Measurements from ENCODE around the gene MCRS1.

Gene MCRS1

GRCh38 chr12:49580572-49581535, 12.9 kb upstream of the MCRS1 start:
- peak; percentile 58 for DNase-seq

GRCh38 chr12:49578471-49579112, 10.7 kb upstream of the MCRS1 start:
- no peak for DNase-seq

DNA sequence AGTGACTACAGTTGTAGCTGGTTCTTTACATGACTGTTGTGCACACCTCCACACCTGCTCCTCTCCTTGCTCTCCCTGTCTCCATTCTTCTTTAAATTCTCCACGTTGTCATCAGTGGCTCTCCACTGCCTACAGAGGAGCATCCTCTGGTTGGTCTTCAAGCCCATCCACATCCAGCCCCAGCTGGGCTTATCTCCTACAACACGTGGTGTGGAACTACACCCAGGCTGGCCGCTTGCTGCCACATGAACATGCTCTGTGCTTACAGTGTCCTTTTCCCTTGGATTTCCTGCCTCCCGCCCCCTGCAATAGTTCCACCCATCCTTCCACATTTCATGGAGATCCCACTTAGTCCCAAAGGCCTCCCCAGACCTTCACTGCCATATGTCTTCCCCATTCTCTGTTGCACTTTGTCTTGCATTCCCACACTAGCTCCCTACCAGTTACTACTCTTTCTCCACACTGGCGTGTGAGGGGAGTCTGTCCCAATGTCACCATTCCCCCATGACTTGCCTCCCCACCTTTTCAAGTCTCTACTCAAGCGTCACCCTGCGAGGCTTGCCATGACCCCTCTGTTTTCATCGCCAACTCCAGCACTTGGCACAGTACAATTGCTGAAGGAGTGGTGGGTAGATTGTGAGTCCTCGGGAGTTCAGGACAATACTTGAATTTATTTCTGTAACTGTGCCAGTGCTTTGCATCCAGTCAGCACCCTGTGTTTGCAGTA, 9.8 kb upstream of the MCRS1 start:
- no peak for DNase-seq

GRCh38 chr12:49568442-49569162, 660 bp upstream of the MCRS1 start:
- DNase-seq = peak; percentile 48

DNA sequence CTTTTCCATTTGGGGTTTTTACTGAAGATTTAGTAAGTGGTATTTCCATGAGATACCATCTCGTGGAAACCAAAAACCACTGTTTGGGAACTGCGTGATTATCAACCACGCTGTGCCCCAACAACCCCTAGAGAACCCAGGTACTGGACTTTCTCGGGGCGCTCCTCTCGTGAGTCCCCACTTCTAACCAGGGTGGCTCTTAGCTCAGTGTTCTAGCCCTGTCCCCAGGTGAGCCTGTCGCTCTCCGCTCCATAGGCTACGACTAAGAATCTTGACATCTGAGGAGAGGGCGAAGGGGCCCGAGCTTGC, 686 bp downstream of the MCRS1 start:
- DNase-seq = no peak

DNA sequence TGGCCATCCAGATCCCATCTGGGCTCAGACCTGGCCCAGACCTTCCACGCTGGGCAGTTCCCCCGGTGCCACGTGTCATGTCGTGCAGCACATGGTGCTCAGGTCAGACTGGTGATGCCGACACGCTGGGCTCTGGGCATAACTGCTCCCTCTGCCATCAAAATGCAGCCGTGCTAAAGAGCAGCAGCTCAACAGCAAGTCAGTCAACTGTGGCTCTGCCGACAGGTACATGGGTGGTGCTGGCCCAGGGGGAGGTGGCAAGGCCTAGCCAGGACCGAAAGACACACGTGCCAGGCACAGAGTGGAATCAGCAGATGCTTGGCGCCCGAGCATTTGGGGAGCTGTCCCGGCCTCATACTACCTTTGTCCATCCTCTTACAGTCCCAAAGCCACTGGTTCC, 1.6 kb downstream of the MCRS1 start:
- no peak for DNase-seq

GRCh38 chr12:49565406-49566265, 2.3 kb downstream of the MCRS1 start:
- no peak for DNase-seq

DNA sequence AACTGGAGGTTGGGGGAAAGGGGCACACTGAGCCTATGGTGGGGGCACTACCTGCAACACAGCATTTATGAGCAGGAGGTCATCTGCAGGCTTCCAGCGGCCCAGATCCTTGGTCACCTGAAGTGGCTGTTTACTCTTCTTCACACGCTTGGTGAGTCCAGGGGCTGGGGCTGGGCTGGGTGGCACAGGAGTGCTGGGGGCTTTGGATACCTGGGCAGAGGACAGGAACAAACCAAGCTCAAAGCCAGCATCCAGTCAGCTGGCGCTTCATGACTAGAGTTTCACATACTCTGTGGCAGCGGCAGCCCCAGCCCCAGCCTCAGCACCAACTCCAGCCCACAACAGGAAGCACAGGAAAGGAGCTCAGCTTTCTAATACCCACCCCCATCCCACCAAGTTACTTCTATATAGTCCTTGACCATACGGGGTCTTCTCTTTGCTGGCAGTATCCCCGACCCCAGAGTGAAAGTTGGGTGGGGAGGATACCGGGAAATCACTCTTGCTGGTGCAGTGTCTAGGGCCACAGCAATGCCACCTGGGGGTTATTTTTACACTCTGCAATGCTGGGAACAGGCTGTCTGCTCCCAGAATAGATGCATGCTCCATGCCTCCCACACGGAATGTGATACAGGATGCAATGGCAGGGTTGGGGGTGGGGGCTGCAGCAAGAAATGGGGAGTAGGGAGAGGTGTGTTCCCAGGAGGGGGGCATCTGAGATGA, 3.1 kb downstream of the MCRS1 start:
- no peak for DNase-seq

- DNase-seq = no peak
Measured at GRCh38 chr12:49563951-49564685, 3.8 kb downstream of the MCRS1 start.

- no peak for DNase-seq
Measured at GRCh38 chr12:49562831-49563230, 5.1 kb downstream of the MCRS1 start.

DNA sequence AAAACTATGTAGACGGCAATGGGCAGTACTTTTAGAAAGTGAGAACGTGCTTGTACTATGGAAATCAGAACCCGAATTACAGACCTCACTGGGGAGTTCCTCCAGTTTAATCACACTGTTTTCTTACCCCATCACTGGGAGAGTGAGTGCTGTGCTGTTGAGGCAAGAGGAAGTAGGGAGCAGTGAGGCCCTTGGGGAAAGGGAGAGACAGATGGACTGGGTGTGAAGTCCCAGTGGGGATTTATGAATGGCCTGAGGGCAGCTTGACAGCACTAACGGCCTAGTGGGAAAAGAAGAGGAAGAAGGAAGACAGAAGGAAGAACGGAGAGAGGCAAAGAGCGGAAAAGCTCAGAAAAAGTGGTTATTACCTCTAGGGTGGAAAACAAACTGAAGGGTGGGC, 5.7 kb downstream of the MCRS1 start:
- DNase-seq = no peak

DNA sequence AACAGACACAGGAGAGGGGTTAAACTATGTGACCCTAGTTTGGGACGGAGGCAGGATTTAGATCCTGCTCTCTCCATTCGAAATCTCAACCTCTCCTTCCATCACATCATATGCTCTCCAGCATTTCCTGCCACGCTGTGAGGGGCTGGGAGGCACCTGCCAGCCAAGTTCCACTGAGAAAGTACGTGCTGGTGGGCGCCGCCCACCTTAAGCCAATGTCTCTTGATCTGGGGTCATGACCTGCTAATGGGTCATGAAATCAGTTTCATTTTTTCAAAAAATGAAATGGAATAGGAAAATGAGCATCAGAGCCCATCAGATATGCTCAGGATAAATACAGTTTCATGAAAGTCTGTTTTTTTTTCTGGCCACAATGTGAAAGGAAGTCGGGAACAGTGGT, 7.2 kb downstream of the MCRS1 start:
- DNase-seq = no peak

GRCh38 chr12:49559011-49559675, 8.8 kb downstream of the MCRS1 start:
- DNase-seq = no peak

DNA sequence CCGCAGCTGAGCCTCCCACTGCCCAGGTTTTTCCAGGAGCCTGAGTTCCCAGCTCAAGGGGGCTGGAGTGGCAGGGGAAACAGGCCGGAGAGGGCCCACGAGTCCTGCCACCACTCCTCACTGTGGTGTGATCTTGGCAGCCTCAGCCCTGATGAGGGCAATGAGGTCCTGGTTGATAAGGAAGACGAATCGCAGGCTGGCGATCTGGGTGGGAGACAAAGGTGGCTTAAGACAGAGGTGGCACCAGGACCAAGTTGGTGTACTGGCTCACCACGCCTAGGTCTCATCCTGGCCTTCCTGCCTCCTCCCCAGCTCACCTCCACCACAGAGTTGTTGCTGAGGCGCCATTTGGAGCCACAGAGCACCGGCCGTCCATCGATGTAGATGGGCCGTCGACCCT, 9.4 kb downstream of the MCRS1 start:
- DNase-seq = no peak

DNA sequence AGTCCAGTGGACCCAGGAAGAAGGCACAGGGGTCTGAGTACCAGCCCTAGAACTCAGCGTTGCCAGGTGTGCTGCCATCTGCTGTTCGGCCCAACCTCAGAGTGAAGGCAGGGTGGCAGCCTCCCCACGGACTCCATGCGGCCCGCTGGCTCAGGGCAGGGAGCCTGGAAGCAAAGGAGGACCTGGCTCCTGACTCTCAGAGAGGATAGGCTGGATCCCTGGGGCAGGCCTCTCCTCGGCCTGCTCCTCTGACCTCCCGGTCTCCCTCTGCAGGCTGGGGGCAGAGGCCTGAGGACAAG, 10.1 kb downstream of the MCRS1 start:
- no peak for DNase-seq

DNA sequence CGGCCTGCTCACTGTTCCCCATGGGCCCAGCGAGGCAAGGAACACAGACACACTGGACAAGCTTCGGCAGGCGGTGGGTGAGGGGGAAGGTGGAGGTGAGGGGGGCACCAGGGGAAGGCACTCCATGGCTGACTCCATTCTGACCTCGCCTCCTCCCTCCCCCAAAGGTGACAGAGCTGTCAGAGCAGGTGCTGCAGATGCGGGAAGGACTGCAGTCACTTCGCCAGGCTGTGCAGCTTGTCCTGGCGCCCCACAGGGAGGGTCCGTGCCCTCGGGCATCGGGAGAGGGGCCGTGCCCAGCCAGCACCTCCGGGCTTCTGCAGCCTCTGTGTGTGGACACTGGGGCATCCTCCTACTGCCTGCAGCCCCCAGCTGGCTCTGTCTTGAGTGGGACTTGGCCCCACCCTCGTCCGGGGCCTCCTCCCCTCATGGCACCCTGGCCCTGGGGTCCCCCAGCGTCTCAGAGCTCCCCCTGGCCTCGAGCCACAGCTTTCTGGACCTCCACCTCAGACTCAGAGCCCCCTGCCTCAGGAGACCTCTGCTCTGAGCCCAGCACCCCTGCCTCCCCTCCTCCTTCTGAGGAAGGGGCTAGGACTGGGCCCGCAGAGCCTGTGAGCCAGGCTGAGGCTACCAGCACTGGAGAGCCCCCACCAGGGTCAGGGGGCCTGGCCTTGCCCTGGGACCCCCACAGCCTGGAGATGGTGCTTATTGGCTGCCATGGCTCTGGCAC, 10.6 kb downstream of the MCRS1 start:
- DNase-seq = no peak

DNA sequence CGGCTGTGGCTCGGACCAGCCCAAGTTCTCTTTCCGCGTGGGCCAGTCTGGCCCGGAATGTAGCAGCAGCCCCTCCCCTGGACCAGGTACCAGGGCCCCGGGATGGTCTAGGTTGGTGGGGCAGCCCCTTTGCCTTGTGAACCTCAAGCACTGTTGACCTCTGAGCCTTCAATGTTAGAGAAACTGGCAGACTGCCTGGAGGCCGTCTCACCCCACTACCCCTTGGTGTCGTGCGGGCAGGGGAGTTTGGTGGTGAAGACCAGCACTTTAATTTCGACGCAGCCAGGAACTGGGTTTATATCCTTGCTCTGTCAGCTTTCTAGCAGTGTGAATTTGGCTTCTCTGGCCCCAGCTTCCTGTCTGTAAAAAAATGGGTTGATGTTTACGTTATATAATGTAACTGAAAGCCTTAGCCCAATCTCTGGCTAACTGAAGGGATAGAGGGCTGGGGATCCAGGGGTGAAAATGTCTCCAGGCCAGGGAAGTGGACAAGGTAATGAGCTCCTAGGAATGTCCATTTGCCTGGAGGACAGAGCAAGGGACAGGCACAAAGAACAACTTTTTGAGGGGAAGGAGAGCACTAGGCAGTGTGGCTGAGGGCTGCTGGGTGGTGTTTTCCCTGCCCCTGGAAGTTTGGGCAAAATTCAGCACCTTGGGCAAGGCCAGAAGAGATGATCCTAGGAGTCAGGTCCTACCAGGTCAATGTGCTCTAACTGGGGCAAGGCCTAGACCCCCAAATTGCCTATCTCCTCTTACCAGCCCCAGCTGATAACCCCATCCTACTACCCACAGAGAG, 11.4 kb downstream of the MCRS1 start:
- no peak for DNase-seq

DNA sequence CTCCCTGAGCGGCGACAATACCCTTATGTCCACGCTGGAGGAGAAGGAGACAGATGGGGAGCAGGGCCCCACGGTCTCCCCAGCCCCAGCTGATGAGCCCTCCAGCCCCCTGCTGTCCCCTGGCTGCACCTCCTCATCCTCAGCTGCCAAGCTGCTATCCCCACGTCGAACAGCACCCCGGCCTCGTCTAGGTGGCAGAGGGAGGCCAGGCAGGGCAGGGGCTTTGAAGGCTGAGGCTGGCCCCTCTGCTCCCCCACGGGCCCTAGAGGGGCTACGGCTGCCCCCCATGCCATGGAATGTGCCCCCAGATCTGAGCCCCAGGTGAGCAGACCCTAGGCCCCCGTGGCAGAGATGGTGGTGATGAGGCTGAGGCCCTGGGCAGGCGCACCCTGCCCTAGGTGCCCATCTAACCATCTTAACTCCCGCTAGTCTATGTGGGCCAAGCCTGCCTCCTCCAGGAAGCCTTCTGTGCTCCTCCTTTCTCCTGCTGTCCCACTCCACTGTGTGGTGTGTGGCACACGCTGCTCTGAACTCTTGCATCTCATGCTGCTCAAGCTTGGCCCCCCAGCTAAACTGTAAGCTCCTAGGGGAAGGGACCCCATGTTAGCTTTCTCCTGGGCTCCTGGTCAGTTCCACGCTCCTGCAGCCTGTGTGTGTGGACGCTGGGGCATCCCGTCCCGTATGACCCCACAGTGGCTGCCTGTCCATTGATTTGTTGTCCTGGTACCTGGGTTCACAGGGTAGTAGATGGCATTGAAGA, 12.1 kb downstream of the MCRS1 start:
- no peak for DNase-seq
